Neural cell (in vitro differentiated cells): ENCODE data around the gene SMIM29.

ENCODE experiments used
- CTCF ChIP-seq: fragments of 450-650 bp; IDR thresholded peaks from 2 replicates; pipeline ENCODE4 v1.5.1; 2014; ENCODE audit warnings: antibody characterized with exemption, mild to moderate bottlenecking, moderate library complexity; ENCODE audit not compliant: poor library complexity, severe bottlenecking
- EP300 ChIP-seq: fragments of 450-650 bp; conservative IDR thresholded peaks from 2 replicates; pipeline ENCODE4 v1.6.1; 2014; ENCODE audit warnings: antibody characterized with exemption, mild to moderate bottlenecking, moderate library complexity; ENCODE audit not compliant: poor library complexity, severe bottlenecking
- POLR2AphosphoS5 ChIP-seq: IDR thresholded peaks from 2 replicates; pipeline ENCODE4 v1.6.1; 2012

GRCh38 chr6:34237722-34238584, 10.9 kb downstream of the SMIM29 start:
- TF ChIP-seq CTCF (peak; percentile 71), EP300 (peak; percentile 15), POLR2AphosphoS5 (peak; percentile 7)
